Keratinocyte (primary cell): ENCODE data around the gene SCAND1. TPM values are rescaled to one million over a fixed set of nuclear protein-coding genes. Genes with fewer than 3 reads are reported as not detected.

ENCODE experiments used
- DNase-seq: peaks from one replicate; pipeline ENCODE4 v3.0.0-alpha.2; 2011; ENCODE audit warnings: low read depth, missing footprints, low spot score
- FAIRE-seq: peaks from 2 replicates; lab custom pipeline; 2011; peaks lifted over from hg19 to GRCh38; lab: Jason Lieb, UNC
- H2AFZ ChIP-seq: 2 replicates; pipeline ENCODE4 v1.6.0; 2012; ENCODE audit warnings: low read length, control low read depth, inconsistent platforms; ENCODE audit not compliant: control insufficient read depth
- H3K27ac ChIP-seq: 2 replicates; pipeline ENCODE4 v1.5.1; 2011; ENCODE audit warnings: low read length; ENCODE audit not compliant: control insufficient read depth, insufficient read depth
- H3K27me3 ChIP-seq: 3 replicates; pipeline ENCODE4 v1.6.0; 2011; ENCODE audit warnings: low read length; ENCODE audit not compliant: control insufficient read depth, insufficient read depth; ENCODE audit errors: extremely low read depth
- H3K36me3 ChIP-seq, 2 experiments: 2 replicates in 1 of 2; 3 replicates in 1 of 2; pipeline ENCODE4 v1.5.1; 2011; ENCODE audit warnings: low read length in 2 of 2, mild to moderate bottlenecking in 1 of 2; ENCODE audit not compliant: control insufficient read depth in 2 of 2, insufficient read depth in 2 of 2; ENCODE audit errors: extremely low read depth in 1 of 2
- H3K4me1 ChIP-seq: 3 replicates; pipeline ENCODE4 v1.5.1; 2011; ENCODE audit warnings: low read length; ENCODE audit not compliant: control insufficient read depth, insufficient read depth; ENCODE audit errors: extremely low read depth
- H3K4me2 ChIP-seq: 3 replicates; pipeline ENCODE4 v1.6.0; 2011; ENCODE audit warnings: low read depth, low read length; ENCODE audit not compliant: control insufficient read depth, insufficient read depth; ENCODE audit errors: extremely low read depth
- H3K4me3 ChIP-seq, 3 experiments: fragments of 200-600 bp in 1 of 3; sonication (generic) in 1 of 3; 2 replicates in 2 of 3; 3 replicates in 1 of 3; pipeline ENCODE4 v1.5.1; 2011 to 2016; ENCODE audit warnings: low read length in 3 of 3, mild to moderate bottlenecking in 3 of 3, control low read depth in 2 of 3, inconsistent platforms in 1 of 3, low read depth in 1 of 3, mixed read lengths in 1 of 3, mixed run types in 1 of 3, moderate library complexity in 1 of 3; ENCODE audit not compliant: control insufficient read depth in 2 of 3, insufficient read depth in 2 of 3; ENCODE audit errors: extremely low read depth in 1 of 3
- H3K79me2 ChIP-seq: 2 replicates; pipeline ENCODE4 v1.6.0; 2012; ENCODE audit warnings: low read length; ENCODE audit not compliant: control insufficient read depth, insufficient read depth
- H3K9ac ChIP-seq: 3 replicates; pipeline ENCODE4 v1.6.0; 2011; ENCODE audit warnings: low read length; ENCODE audit not compliant: control insufficient read depth, insufficient read depth; ENCODE audit errors: extremely low read depth
- H3K9me1 ChIP-seq: 3 replicates; pipeline ENCODE4 v1.6.0; 2011; ENCODE audit warnings: low read length; ENCODE audit not compliant: control insufficient read depth, insufficient read depth; ENCODE audit errors: extremely low read depth
- H3K9me3 ChIP-seq: 2 replicates; pipeline ENCODE4 v1.5.1; 2012; ENCODE audit warnings: low read depth, low read length; ENCODE audit not compliant: control insufficient read depth
- H4K20me1 ChIP-seq: 3 replicates; pipeline ENCODE4 v1.6.0; 2011; ENCODE audit warnings: low read length; ENCODE audit not compliant: control insufficient read depth, insufficient read depth; ENCODE audit errors: extremely low read depth
- CTCF ChIP-seq, 3 experiments: IDR thresholded peaks in 1 of 3; conservative IDR thresholded peaks in 1 of 3; optimal IDR thresholded peaks in 1 of 3; 2 replicates in 2 of 3; 3 replicates in 1 of 3; pipeline versions ENCODE3 to v1.5.1; 2011; ENCODE audit warnings: low read length in 3 of 3, mild to moderate bottlenecking in 3 of 3, moderate library complexity in 2 of 3, control low read depth in 1 of 3, inconsistent platforms in 1 of 3; ENCODE audit not compliant: insufficient read depth in 2 of 3; ENCODE audit errors: extremely low read depth in 1 of 3
- EZH2 ChIP-seq: IDR thresholded peaks from one replicate; pipeline ENCODE4 v1.6.1; 2012; ENCODE audit warnings: inconsistent platforms, mild to moderate bottlenecking, low read length, moderate library complexity
- dilution Hi-C: fragments of 300-500 bp; cut with MboI; formaldehyde crosslinking; loops from one replicate; pipeline ENCODE4 v1.7.0; 2020; ENCODE audit warnings: low sequenced_read_pairs; ENCODE audit not compliant: extremely low pct_ligation_motif_present
- polyA plus RNA-seq, 5 experiments: library from polyadenylated mRNA; depleted of rRNA in 3 of 5; stranded (reverse) in 3 of 5; stranded (forward) in 1 of 5; unstranded in 1 of 5; fragments of >200 nt; gene quantifications; 1 replicate in 1 of 5; 2 replicates in 3 of 5; 3 replicates in 1 of 5; pipeline versions ENCODE4 v1.2.1 to v1.2.3, GENCODE V29; 2011 to 2012; ENCODE audit warnings: missing spikeins in 2 of 5, low read depth in 1 of 5, low replicate concordance in 1 of 5

SCAND1 gene
- polyA plus RNA-seq, 1 donor (not counting 4 experiments of a cell fraction or from before 2014, with no cell fraction given), result 5.8 TPM

- no peak overlapping the region for H3K4me3 ChIP-seq
- H3K27ac ChIP-seq, result no peak overlapping the region
- H3K4me1 ChIP-seq, result no peaks in the 10 kb centered on the region
- H3K79me2 ChIP-seq, result no peaks in the 10 kb centered on the region
- no peak for FAIRE-seq
- DNase-seq, result no peak
- H4K20me1 ChIP-seq, result no peaks in the 10 kb centered on the region
- H3K9ac ChIP-seq, result no peak overlapping the region
- no peak for TF ChIP-seq EZH2
- no peak for TF ChIP-seq CTCF (optimal IDR thresholded peaks at IDR 0.05 in 1 of 3, IDR thresholded peaks at IDR 0.05 in 1 of 3, conservative IDR thresholded peaks at IDR 0.05 in 1 of 3; ENCODE audit: extremely low read depth in 1 of 3, insufficient read depth in 2 of 3, low read length in 3 of 3)
- no peak overlapping the region for H2AFZ ChIP-seq
- H3K27me3 ChIP-seq, result peaks cover 1% of the 10 kb centered on the region
- dilution Hi-C loops, result no loop called here
- H3K9me1 ChIP-seq, result no peaks in the 10 kb centered on the region
- no peaks in the 10 kb centered on the region for H3K36me3 ChIP-seq
- H3K4me2 ChIP-seq, result no peak overlapping the region
- no peaks in the 10 kb centered on the region for H3K9me3 ChIP-seq
These were observed 31.5 kb upstream of the SCAND1 start for GRCh38 chr20:35985806-35986205.

- H4K20me1 ChIP-seq, result no peaks in the 10 kb centered on the region
- H3K4me2 ChIP-seq, result no peak overlapping the region
- peaks cover 10% of the 10 kb centered on the region for H3K27me3 ChIP-seq
- no peak for TF ChIP-seq EZH2
- TF ChIP-seq CTCF (optimal IDR thresholded peaks at IDR 0.05 in 1 of 3, IDR thresholded peaks at IDR 0.05 in 1 of 3, conservative IDR thresholded peaks at IDR 0.05 in 1 of 3; ENCODE audit: extremely low read depth in 1 of 3, insufficient read depth in 2 of 3, low read length in 3 of 3), result no peak
- H3K9me3 ChIP-seq, result no peaks in the 10 kb centered on the region
- DNase-seq (no peak), FAIRE-seq (no peak)
- no peaks in the 10 kb centered on the region for H3K79me2 ChIP-seq
- H3K9me1 ChIP-seq, result no peaks in the 10 kb centered on the region
- no peak overlapping the region for H2AFZ ChIP-seq
- no peaks in the 10 kb centered on the region for H3K4me1 ChIP-seq
- no peaks in the 10 kb centered on the region for H3K36me3 ChIP-seq
- dilution Hi-C loops, result no loop called here
- H3K27ac ChIP-seq, result no peak overlapping the region
- no peak overlapping the region for H3K4me3 ChIP-seq
- no peak overlapping the region for H3K9ac ChIP-seq
These were observed 30.1 kb upstream of the SCAND1 start for GRCh38 chr20:35984382-35984781.
